SIG-M5 treated with dmso at 0.1 percent for 504 hours (cell line): ENCODE results near the gene GPATCH11.

Experiments
- DNase-seq: peaks from one replicate; lab custom pipeline; 2025; ENCODE audit not compliant: unreplicated experiment; lab: John Stamatoyannopoulos, UW

Gene GPATCH11

DNA sequence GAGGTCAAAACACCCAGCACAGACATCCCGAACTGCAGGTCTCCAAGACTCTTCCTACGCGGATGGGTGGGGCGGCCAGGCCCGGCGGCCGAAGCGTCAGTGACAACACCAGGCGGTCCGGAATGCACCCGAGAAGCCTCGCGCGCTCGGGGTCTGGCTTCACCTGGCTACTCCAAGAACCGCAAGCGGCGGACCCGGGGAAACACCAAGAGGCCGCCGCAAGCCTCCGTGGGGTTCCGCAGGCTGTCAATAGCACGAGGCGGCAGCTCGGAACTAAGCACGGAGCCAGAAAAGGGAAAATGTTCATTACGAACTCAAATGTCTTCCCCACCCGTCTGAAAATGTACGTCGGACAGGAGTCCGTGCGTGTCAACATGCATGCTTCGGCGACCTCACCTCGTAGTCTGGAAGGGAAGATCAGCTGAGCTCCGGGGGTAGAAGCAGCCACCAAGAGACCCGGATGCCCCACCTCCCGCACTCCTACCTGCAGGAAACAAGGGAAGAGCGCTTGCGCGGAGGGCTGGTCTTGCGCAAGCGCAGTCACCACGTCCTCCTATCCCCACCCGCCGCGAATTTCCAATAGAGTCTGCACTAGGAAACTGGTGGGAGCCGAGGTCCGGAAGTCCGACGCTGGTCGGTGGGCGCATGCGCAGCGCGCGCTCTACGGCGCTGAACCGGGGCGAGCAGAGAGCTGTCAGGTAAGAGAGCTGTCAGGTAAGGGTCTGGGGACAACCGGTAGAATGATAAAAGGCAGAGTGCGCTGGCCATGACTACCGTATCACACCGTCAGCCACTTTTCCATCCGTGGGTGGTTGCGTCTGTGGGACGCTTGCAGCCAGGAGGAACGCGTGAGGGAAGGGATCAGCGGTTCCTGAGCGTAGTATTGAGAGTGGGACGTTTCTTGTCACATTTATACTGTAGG is at the start of gene GPATCH11, which contains the start of gene HEATR5B:
Gene GPATCH11, plus strand, starts transcription at position 646 of the 922 bp plus-strand sequence. CDS start 3,864 bp downstream, outside the sequence.
Gene HEATR5B, minus strand, starts transcription at position 500 of the 922 bp plus-strand sequence. CDS start 958 bp downstream, outside the sequence.
- DNase-seq = peak; percentile 97

DNA sequence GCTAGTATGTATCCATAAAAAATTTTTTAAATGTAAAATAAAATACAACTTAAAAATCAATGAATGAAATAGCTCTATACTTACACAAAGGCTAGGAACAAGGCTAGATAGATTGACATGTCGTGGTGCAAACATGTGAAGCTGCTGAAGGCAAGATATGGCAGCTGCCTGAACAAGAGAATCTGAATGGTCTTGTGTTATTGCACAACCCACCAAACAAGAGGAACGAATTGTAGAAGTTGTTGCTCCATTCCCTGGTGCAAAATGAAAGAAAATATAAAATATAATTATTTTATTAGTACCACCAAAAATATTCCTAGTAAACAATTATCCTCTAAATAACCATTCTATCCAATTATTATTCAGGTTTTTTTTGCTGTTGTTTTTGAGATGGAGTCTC is 46.5 kb upstream of the GPATCH11 start:
- no peak for DNase-seq

DNA sequence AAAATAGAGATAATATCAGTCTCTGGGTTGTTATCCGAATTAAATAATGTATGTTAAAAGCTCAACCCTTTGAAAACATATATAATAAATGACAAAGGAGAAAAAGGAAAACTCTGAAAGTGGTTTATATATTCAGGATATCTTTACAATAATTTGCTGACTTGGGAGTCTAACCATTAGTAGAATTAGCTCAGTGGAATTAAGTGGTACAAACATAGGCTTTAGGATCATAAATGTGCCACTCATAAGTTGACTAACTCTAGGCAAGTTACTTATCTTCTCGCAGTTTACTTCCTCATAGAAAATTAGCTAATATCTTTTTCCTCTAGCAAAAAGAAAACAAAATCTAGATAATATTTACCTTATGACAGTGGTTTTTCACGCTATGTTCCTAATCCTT is 44.7 kb upstream of the GPATCH11 start:
- DNase-seq = no peak

DNA sequence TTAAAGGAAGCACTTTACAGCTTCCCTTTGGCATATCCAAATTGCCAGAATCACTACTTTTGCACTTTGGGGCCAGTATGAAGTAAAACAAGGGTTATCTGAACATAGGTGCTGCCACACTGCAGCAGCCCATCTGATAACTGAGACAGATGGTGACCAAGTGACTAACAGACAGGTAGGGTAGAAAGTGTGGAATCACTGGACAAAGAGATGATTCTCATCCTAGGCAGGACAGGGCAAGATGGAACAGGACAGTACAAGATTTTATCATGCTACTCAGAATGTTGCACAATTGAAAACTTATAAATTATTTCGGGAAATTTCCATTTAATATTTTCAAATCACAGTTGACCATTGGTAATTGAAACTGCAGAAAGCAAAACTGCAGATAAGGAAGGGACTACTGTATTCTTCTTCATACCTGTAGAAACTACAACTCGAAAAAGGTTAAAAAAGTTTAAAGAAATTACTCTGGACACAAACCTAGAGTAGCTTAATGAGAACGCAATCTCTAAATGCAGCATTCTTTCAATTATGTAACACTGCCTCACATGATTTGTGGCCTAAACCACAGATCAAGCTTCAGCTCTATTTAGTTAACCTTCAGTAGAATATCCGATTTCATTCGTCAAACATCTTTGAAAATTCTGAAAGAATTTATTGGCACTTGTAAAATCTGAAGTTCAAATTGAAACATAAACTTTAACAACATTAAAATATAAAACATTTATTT is 31.6 kb upstream of the GPATCH11 start:
- no peak for DNase-seq

DNA sequence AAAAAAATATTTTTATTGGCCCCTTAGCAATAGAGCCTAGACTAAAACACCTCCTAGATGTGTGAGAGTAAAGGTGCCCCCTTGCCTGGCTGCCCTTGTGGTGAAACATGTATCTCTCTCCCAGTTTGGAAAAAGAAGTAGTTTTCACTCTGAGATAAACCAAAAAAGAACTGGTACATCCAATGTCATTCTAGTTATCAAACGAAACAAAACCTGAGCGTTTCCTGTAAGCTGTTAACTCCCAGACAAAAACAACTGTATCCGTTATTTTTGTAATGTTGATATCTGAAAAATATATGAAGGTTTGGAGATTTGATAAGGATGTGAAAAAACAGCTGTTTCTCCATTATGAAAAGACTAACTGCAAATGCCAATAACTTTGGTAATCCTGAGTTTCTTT is 24.5 kb upstream of the GPATCH11 start:
- DNase-seq = no peak

DNA sequence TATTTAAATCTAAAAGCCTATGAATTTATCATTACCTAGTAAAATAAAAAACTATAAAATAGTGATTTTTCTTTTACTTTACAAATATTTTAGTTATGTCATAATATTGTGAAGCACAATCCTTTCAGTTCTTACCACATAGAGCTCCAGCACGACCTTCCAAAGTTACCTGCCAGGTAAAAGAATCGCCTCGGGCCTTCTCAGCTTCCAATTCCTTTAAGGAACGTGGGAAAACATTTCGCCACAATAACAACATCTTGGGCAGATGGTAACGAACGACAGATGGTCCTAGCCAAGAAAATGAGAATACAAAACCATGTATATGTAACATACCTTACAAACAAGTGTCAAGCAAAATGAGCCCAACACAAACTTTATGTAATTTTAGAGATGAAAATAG is 23.9 kb upstream of the GPATCH11 start:
- DNase-seq = no peak

DNA sequence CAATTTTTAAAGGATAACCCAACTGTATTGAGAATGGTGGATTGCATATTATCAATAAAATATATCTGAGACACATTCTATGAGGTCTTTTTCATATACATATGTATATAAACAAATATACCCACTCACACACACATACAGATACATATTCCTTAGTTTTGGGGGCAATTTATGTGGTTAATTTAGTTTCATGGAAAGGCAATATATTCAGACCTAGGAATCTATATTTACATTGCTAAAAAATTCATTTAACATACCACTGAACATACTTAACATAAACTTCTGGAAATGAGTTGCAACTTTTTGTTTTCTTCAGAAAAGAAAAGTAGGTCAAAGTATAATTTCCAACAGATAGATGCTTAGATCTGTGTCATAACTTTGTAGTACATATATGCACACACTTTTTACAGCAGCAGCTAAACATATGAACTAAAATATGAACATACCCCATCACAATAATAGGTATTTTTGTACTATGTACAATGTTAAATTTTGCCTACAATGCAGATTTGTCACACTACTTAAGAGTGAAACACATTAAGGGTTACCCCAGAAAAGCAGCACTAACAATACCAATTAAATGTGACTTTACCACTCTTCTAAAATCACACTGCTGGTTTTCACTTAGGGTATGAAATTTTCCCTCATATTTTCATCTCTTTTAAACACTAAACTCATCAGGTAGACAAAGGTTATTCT is 23.2 kb upstream of the GPATCH11 start:
- DNase-seq = no peak

DNA sequence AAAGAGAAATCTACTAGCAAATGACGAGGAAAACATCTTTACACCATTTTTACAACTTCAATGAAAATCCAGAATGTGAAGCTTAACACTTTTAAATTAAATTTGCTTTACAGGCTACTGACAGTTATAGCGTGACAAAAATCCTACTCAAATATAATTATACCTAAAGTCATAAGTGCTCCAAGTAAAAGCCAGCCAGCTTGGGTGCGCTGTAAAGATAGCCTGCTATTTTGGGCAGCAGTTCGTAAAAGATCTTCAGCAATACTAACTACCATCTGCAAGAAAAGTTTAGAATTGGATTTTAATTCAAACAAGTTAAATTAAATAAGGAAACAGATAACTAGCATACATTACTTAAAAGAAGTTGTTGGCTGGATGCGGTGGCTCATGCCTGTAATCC is 22.5 kb upstream of the GPATCH11 start:
- DNase-seq = no peak

DNA sequence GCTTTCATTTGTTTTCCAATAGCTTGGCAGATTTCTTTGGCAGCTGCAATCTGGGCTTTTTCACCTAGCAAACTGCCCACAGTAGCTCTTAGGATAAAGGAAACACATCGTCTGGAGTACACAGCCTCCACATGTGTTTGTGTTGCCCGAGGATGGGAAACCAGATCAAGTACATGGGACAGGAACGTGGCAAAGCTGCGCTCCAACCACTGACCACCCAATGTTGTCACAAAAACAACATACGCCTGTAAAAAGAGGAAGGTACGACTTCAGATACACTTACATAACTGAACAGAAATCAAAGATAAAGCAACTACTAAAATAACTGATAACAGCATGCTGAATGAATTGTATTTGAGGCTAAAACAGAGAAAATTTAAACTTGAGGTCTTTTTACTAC is 15.6 kb upstream of the GPATCH11 start:
- DNase-seq = no peak

DNA sequence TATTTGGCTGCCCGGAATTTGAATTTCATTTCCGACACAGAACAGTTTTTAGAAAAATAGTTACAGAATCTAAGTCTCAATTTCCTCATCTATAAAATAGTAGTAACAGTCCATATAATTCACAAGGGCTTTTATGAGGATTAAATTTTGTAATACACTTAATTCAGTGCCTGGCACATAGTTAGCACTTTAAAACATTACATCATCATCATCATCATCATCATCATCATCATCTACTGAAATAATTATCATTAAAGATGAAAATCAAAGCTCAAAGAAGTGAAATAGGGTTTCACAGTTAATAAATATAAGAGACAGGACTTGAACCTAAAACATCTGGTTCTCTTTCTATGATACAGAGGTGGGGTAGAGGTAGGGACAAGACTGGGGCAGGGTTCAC is 13.4 kb upstream of the GPATCH11 start:
- no peak for DNase-seq

DNA sequence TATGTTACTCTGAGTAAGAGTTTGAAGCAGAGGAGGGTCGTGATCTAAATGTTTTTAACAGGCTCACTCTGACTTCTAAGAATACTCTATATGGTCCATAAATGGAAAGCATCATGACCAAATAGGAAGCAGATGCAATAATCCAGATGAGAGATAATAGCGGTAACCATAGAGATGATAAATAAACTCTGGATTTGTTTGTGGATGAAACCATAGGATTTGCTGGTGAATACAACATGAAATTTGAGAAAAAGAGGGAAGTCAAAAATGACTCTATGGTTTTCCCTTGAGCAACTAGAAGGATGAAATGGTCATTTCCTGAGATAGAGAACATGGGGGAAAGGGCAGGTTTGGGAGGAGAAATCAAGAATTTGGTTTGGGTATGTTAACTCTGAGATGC is 4.1 kb upstream of the GPATCH11 start:
- DNase-seq = no peak

DNA sequence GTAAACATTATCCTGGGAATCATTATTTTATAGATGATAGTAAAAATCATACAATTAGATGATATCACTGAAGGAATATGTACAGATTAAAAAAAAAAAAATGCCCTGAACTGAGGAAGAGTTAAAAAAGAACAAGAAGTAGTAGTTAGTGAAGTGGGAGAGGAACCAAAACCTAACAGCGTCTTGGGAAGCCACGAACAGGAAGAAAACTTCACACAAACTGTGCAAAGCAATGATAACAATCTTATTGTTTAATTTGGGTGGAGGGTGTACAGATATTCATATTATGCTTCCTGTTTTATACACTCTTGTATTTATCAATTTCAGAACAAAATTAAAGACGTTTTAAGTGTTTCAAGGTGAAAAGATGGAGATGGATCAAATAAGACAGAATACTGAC is 3.6 kb upstream of the GPATCH11 start:
- DNase-seq = no peak

DNA sequence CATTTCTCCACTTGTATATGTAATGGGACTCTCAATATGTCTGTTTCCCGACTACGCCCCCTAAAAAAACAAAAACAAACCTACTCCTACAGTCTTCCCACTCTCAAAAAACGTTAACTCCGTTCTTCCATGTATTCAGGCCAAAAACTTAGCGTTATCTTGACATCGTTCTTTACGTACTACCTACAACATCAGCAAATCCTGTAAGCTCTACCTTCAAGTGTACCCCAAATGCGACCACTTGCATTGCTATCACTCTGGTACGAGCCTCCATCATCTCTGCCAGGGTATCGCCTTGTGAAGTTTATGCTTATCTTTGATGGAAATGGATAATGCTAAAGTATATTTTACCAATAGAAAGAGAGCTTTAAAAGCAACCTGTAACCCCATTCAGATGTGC is 479 bp downstream of the GPATCH11 start:
- DNase-seq = no peak

DNA sequence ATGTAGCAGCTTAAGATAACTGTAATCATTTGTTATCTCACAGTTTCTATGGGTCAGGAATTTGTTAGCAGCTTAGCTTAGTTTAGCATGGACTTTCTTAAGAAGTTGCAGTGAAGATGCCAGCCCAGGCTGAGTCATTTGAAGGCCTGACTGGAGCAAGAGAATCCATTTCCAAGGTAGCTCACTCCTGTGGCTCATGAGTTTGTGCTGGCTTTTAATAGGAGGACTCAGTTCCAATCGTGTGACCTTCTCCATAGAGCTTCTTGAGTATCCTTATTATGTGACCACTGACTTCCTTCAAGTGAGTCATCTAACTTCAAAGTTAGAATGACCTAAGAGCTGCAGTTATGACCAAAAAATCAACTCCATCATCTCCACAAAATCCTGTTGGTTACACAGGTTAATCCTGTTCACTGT is 1.4 kb downstream of the GPATCH11 start:
- DNase-seq = peak; percentile 19

DNA sequence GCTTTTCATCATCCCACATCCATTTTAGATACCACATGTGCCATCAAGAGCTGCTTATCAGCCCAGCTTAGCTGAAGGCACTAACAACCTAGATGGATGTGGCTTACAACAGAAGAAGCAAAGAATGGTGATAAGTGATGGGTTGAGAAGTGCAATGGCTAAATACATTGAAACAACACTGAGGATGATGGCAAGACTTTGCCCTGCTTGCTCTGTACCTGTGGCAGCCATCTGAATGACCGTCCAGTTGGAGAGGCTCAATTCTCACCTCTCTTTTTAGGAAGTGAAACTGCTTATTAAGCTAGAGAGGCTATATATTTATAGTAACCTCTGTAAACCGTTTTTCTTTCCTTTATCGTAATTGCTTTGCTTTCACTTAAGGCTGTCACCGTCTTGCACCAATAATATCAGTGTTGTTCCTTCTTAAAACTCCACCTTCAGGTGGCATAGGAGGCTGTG is 5.7 kb downstream of the GPATCH11 start:
- no peak for DNase-seq

DNA sequence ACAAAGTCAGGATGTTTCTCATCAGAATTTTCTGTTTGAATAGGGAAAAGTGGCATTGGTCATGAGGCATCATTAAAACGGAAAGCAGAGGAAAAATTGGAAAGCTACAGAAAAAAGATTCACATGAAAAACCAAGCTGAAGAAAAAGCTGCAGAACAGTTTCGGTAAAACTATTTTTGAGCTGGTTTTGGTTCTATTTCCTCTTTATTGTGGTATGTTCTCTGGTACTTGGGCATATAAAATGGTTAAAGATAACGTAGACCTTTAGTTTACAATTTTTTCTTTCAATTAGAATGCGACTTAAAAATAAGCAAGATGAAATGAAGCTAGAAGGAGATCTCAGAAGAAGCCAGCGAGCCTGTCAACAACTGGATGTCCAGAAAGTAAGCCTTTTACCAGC is 7.6 kb downstream of the GPATCH11 start:
- DNase-seq = no peak

DNA sequence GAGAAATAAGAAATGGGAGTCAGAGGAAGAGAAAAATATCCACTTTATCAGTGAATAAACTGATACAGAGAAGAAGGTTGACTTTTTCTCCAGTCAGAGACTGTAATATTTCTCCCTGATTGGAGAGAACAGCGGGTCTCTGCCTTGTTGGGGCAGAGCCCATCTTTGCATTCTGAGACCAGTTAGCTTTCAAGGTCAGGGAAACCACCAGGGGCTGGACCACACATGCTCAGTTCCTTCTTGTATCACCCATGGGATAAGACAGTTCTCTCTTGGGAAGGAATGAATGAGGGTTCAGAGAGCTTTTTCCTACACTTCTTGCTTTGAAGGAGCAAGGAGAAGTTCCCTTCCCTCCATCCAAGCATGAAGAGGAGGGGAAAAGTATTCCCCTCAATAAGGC is 12.2 kb downstream of the GPATCH11 start:
- DNase-seq = no peak

DNA sequence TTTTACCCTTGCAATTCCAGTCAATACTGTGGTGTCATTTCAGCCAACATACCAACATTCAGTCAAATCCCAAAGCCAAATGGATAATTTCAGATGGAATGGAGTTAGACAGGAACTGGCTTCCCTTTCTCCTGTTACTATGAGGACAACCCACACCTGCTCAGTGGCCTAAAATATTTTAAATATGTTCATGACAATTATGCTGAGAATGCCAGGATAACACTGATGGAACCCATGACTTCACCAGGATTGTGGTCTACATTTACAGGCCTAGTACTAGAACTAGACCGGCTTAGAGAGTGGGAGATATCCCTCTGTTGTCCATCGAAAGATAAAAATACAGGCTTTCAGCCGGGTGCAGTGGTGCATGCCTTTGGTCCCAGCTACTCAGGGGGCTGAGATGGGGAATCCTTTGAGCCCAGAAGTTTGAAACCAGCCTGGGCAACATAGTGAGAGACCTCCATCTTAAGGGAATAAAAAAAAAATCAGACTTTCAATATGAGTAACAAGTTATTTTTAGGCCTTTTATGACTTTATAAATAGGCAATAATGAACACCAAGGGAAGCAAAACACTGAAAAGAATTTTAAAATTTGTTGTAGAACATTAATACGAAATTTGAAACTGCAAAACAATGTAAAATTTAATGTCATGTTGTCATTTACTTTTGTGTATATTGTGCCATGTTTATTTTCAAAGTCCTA is 14.2 kb downstream of the GPATCH11 start:
- no peak for DNase-seq

DNA sequence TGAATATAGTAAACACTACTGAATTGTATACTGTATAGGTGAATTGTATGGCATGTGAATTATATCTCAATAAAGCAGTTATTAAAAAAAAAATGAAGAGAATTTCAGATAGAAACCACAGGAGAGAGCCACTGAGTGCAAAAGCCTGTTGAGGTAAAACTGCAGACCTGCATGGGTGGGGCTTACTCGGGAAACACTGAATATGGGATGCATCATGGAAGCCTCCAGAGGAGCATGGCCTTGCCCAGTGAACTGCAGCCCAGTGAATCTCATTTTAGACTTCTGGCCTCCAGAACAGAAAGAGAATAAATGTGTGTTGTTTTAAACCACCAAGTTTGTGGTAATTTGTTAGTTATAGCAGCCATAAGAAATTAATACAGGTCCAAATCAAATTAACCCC is 15.7 kb downstream of the GPATCH11 start:
- DNase-seq = no peak

DNA sequence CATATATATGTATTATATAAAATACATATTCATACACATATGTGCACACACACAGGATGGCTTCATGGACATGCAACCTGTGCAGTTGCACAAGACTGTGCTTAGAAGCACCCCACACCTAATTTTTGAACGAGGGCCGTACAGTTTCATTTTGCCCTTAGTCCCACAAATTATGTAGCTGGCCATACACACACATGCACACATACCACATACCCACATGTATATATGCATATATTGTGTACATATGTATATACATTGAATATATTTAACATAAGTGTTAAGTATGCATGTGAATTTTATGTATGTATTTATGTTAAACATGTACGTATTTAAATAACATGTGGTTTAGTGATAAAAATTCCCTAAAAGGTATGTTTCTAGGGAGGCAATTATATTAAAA is 18.3 kb downstream of the GPATCH11 start:
- DNase-seq = no peak

DNA sequence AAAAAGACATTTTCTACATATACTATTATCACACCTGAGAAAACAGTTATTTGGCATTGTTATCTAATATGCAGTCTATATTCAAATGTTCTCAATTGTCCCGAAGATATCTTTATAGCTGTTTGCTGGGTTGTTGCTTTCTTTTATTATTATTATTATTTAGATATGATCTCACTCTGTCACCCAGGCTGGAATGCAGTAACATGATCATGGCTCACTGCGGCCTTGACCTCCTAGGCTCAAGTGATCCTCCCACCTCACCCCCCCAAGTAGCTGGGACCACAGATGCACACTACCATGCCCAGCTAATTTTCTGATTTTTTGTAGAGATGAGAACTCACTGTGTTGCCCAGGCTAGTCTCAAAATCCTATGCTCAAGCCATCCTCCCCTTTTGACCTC is 19.9 kb downstream of the GPATCH11 start:
- DNase-seq = no peak
